Upper lobe of left lung (tissue), 4 donors: Measurements from ENCODE around the gene DGCR8.

Source experiments
- CTCF ChIP-seq, 6 experiments: fragments of 450-650 bp in 4 of 6; fragments of 200-600 bp in 2 of 6; sonication (generic) in 2 of 6; IDR thresholded peaks; one replicate each; pipeline ENCODE4 v1.5.1; 2016 to 2019; ENCODE audit warnings: antibody characterized with exemption in 6 of 6
- EP300 ChIP-seq, 4 donors: sonication (generic); formaldehyde crosslinking; IDR thresholded peaks; one replicate each; pipeline ENCODE4 v1.5.1; 2017; ENCODE audit warnings: antibody characterized with exemption in 4 of 4, control low read depth in 2 of 4

DNA sequence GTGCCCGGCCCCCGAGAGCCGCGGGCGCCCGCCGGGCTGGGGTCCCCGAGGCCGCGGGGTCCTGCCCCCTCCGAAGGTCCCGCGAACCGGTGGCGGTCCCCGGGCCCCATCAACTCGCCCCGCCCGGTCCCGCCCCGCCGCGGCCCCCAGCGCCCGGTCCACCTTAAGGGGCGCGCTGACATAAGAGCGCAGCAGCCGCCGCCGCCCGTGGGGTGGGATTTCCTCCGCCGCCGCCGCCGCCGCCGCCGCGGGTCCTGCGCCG, 51.5 kb downstream of the DGCR8 start, which contains the start of gene ZDHHC8:
- peak in 1 of 6 experiments; percentile 16 for TF ChIP-seq CTCF (IDR thresholded peaks at IDR 0.05)
- TF ChIP-seq EP300 (IDR thresholded peaks at IDR 0.05): no peak
